Gastrocnemius medialis (tissue), 4 donors: ENCODE results near the gene CASK.

Experiments used
- POLR2A ChIP-seq, 2 donors: fragments of 450-650 bp; IDR thresholded peaks; one replicate each; pipeline ENCODE4 v1.6.1; 2017; ENCODE audit warnings: antibody characterized with exemption in 2 of 2, mild to moderate bottlenecking in 2 of 2, moderate library complexity in 2 of 2
- TF ChIP-seq, protein P1 (sequence below), 5 experiments: fragments of 450-650 bp in 3 of 5; fragments of 200-600 bp in 2 of 5; sonication (generic) in 2 of 5; IDR thresholded peaks in 4 of 5; conservative IDR thresholded peaks in 1 of 5; 1 replicate in 4 of 5; 2 replicates in 1 of 5; pipeline ENCODE4 v1.5.1; 2016 to 2019; ENCODE audit warnings: antibody characterized with exemption in 5 of 5, mild to moderate bottlenecking in 3 of 5, moderate library complexity in 3 of 5

DNA sequence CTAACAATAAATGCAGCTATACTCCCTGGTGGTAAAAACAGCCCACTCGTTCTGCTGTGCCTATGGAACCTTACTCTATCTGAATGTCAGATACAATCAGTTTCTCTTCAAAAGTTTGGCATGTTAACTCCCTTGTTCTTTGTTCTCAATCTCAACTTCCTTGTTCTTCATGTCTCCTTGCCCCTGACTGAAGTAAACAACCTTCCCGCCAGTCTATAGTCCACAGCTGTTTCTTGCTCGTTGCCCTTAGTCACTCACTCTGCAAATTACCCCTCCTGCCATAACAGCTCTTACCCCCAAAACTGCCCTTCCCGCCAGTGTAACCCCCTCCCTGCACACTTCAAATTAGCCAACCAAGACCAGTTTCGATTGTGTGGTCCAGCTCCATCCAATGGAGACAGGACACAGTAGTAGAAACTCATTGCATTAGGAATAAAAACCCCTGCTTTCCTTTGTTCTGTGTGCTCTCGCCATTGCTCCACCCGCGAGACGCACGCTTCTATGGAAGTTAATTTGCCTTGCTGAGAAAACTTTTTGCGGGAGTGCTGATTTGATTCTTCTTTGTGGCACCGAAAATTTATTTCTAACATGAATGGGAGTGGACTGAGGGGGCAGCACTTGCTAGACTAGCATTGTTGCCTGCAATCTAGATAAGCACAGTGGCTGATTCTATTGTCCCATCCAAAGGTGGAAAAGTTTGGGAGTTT, 206.4 kb downstream of the CASK start:
- TF ChIP-seq, protein P1, sequence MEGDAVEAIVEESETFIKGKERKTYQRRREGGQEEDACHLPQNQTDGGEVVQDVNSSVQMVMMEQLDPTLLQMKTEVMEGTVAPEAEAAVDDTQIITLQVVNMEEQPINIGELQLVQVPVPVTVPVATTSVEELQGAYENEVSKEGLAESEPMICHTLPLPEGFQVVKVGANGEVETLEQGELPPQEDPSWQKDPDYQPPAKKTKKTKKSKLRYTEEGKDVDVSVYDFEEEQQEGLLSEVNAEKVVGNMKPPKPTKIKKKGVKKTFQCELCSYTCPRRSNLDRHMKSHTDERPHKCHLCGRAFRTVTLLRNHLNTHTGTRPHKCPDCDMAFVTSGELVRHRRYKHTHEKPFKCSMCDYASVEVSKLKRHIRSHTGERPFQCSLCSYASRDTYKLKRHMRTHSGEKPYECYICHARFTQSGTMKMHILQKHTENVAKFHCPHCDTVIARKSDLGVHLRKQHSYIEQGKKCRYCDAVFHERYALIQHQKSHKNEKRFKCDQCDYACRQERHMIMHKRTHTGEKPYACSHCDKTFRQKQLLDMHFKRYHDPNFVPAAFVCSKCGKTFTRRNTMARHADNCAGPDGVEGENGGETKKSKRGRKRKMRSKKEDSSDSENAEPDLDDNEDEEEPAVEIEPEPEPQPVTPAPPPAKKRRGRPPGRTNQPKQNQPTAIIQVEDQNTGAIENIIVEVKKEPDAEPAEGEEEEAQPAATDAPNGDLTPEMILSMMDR (IDR thresholded peaks at IDR 0.05 in 4 of 5, conservative IDR thresholded peaks at IDR 0.05 in 1 of 5), result no peak
- no peak for TF ChIP-seq POLR2A (IDR thresholded peaks at IDR 0.05)
